ENCODE data around the gene FNBP1L. TPM values are rescaled to one million over a fixed set of nuclear protein-coding genes. Genes with fewer than 3 reads are reported as not detected.

The FNBP1L gene
- total and polyA plus RNA-seq, 2 experiments from 2014 or later: 56.3 to 132 TPM

GRCh38 chr1:93442008-93442666 is 5.8 kb upstream of the FNBP1L start:
- no peak overlapping the region for H3K4me2 ChIP-seq
- Mint-ChIP-seq H3K27me3 (ENCODE audit: insufficient read depth, low read depth, poor library complexity) (no peaks in the 10 kb centered on the region), H3K4me1 (peaks cover 11% of the 10 kb centered on the region), H3K4me3 (no peak overlapping the region), H3K27ac (no peak overlapping the region), H3K36me3 (ENCODE audit: low read depth) (no peaks in the 10 kb centered on the region), H3K9me3 (no peaks in the 10 kb centered on the region)
- peaks cover 3% of the 10 kb centered on the region; the same call in 1 of the 2 replicates for H3K4me1 ChIP-seq (ENCODE audit: insufficient read depth)
- no peak overlapping the region for H2AFZ ChIP-seq
- no peaks in the 10 kb centered on the region for H3K79me2 ChIP-seq (replicated peaks; ENCODE audit: insufficient read depth)
- no peaks in the 10 kb centered on the region for H4K20me1 ChIP-seq (replicated peaks; ENCODE audit: insufficient read depth)
- no peaks in the 10 kb centered on the region for H3K36me3 ChIP-seq (ENCODE audit: insufficient read depth)
- H3K27ac ChIP-seq (ENCODE audit: low read depth): no peak overlapping the region
- no peak for ATAC-seq
- no peaks in the 10 kb centered on the region for H3K9me2 ChIP-seq (ENCODE audit: insufficient read depth)
- no peak overlapping the region for H3K4me3 ChIP-seq
- TF ChIP-seq ZNF331 (CRISPR knock-in tag; IDR thresholded peaks at IDR 0.05; ENCODE audit: low read depth) (no peak), CREB1 (CRISPR knock-in tag; IDR thresholded peaks at IDR 0.05; ENCODE audit: low read depth) (no peak), ETS1 (IDR thresholded peaks at IDR 0.05) (no peak), NANOG (IDR thresholded peaks at IDR 0.05; ENCODE audit: borderline replicate concordance) (no peak), STAT1 (IDR thresholded peaks at IDR 0.05; ENCODE audit: unreplicated experiment) (no peak), ZNF462 (CRISPR knock-in tag; IDR thresholded peaks at IDR 0.05) (no peak), ZNF114 (CRISPR knock-in tag; IDR thresholded peaks at IDR 0.05) (no peak), EZH2phosphoT487 (IDR thresholded peaks at IDR 0.05; ENCODE audit: unreplicated experiment) (no peak), REST (IDR thresholded peaks at IDR 0.05; ENCODE audit: unreplicated experiment) (no peak), CTCF (conservative IDR thresholded peaks at IDR 0.05; ENCODE audit: low read depth in 2 of 2) (no peak), POLR2AphosphoS5 (IDR thresholded peaks at IDR 0.05; ENCODE audit: low read depth) (no peak)
- DNase-seq (ENCODE audit: low spot score): peak; percentile 22
- no peaks in the 10 kb centered on the region for H3K27me3 ChIP-seq (ENCODE audit: insufficient read depth)
- H3F3A ChIP-seq (replicated peaks; ENCODE audit: low read depth): no peaks in the 10 kb centered on the region
